GM12874 (cell line): ENCODE measurements around the gene NUDT17.

ENCODE experiments used
- CTCF ChIP-seq: IDR thresholded peaks from 2 replicates; pipeline ENCODE4 v1.5.1; 2011; ENCODE audit warnings: low read depth, mild to moderate bottlenecking, control low read depth, low read length, moderate library complexity; ENCODE audit not compliant: insufficient read depth

NUDT17 gene

DNA sequence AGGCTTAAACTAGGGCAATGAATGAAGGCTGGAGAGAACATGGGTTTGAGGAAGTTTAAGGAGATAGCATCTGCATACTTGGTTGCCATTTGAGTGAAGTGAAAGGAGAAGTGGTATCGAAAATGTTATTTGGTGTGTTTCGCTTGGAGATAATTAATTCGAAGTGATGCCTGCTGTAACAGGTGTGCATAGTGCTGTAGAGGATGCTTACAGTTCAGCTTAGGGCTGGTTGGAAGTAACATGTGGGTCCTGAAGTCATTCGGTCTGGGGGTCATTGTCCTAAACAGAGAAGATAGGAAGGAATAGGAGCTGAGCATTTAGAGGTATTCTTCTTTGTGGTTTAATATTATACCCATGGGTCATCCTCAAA lies 301 bp upstream of the NUDT17 start:
- no peak for TF ChIP-seq CTCF

DNA sequence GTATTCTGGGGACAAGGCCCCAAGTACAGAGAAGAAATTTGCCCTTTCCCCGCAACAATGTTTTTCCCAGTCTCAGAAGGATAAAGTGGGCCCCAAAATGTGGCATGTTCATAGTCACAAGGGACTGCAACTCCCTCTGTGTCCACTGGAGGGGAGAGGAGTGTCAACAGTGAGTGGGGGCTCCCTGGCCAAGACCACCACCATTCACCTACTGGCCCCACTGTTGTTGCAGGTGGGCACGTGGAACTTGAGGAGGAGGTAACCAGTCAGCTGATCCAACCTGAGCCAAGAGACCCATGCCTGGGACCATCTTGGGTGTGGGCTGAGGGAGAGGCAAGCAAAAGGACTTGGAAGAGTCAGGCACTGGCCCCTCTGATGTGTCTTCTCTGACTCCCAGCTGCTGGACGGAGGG lies 777 bp downstream of the NUDT17 start:
- TF ChIP-seq CTCF, result peak; percentile 82

DNA sequence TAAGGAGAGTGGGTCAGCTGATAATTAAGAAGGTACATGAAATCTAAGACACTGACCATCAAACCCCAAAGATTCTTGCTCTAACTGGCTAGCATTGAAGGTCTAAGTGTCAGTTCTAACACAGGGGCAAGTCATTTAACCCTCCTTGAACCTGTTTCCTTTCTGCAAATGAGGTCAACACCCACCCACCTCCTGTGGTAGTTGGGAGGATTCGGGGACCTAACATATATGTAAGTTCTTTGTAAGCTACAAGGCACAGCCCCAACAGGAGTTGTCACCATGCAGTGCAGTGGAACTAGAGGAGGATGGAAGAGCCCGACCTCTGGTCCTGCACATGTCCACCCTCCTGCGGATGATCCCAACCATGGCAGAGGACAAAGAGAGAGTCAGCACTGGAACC lies 2.4 kb downstream of the NUDT17 start:
- no peak for TF ChIP-seq CTCF

DNA sequence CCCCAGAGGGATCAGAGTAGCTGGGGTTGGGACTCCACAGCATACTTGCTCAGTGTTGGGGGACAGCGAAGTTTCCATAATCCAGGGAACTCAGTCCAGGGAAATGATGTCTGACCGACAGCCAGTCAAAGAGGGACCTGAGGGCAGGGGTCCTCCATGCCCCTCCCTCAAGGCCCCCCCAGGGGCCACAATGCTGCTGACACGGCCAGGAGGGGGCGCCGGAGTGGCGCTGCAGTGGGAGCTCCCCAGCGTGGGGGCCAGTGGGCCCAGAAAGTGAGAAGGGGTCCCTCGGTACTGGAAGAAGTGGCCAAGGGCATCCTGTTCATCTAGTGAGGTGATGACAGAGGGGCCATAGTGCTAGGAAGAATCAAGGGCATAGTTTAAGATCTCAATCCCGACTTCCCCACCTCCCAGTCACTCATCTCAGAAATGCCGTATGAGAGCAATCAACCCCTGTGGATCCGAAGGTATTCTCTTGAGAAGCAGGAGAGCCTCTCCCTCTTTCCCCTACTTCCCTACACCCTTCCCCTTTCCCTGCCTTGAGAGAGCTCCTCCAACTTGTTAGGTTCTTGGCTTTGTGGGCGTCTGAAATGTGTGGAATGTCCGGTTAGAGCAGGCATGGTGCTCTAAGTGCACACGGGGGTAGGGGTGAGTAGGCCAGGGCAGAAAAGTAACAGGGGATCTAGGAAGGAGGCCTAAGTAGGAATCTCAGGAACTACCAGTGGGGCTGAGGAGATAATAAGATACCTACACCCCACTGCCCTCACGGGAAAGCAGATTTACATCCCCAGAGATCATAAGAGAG lies 4.1 kb downstream of the NUDT17 start:
- TF ChIP-seq CTCF, result peak; percentile 61

DNA sequence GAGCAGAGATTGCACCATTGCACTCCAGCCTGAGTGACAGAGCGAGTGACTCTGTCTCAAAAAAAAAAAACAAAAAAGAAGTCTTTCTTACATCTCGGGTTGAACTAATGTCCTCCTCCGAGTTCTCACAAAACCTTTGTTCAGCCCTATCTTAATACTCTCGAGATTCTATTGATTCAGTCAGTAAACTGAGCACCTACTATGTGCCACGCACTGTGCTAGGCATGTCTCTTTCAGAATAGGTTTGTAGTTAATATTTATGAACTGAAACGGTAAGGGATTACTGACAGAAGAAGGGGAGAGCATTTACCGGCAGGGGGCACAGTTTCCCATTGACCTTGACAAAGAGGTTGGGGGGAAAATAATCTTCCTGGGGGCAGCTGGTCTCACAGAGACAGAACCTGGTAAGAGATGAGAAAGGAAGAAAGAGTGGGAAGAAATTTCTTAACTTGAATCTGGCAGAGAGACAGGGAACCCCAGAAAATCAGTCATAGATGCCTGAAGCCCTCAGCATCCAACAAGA lies 10.1 kb downstream of the NUDT17 start:
- TF ChIP-seq CTCF, result peak; percentile 25; the same call in 1 of the 2 replicates

DNA sequence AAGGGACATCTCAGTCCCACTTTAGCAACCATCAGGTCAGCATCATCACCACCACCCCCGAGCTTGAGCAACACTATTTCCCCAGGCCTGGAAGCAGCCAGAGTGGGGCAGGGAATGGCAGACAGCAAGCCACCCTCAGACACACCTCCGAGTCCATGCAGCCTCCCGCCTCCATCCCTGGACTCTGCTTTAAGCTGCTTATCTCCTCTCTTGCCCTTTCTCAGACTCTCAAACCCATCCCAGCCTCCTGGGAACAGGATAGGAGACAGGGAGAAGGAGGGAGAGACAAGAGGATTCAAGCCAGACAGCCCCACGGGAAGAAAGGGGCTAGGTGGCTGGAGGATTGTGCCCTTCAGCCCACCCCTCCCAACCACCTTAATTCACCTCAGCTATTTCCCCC lies 11.7 kb downstream of the NUDT17 start:
- TF ChIP-seq CTCF, result no peak

GRCh38 chr1:145858238-145858900 lies 12.9 kb downstream of the NUDT17 start:
- TF ChIP-seq CTCF, result no peak
